H1 (cell line): ENCODE results near the gene ZC2HC1C. TPM values are rescaled to one million over a fixed set of nuclear protein-coding genes. Genes with fewer than 3 reads are reported as not detected.

Source experiments
- CTCF ChIA-PET: fragments of 300-600 bp; sonication (Branson Sonifier 250); formaldehyde crosslinking; loops from one replicate; lab custom pipeline; 2021; ENCODE audit not compliant: partially characterized antibody; lab: Charles Lee
- POLR2A ChIA-PET: fragments of 300-600 bp; sonication (Branson Sonifier 250); formaldehyde crosslinking; loops from one replicate; lab custom pipeline; 2021; ENCODE audit warnings: inconsistent platforms; ENCODE audit not compliant: partially characterized antibody; lab: Charles Lee
- DNase-seq, 2 experiments: peaks; one replicate each; pipeline versions ENCODE4 v3.0.0 to v3.0.0-alpha.2; 2010 to 2022; ENCODE audit warnings: low spot score in 2 of 2, low read depth in 1 of 2, mixed read lengths in 1 of 2
- FAIRE-seq: peaks from 2 replicates; lab custom pipeline; 2011; peaks lifted over from hg19 to GRCh38; lab: Jason Lieb, UNC
- H2AFZ ChIP-seq: 2 replicates; pipeline ENCODE4 v1.8.1; 2012; ENCODE audit warnings: low read length, inconsistent platforms
- H2AK5ac ChIP-seq: 2 replicates; pipeline ENCODE4 v1.6.1; 2013; ENCODE audit warnings: low read depth, low read length
- H2BK120ac ChIP-seq: replicated peaks from 2 replicates; pipeline ENCODE3; 2013; ENCODE audit warnings: low read depth, low read length, inconsistent platforms
- H2BK12ac ChIP-seq: 2 replicates; pipeline ENCODE4 v1.6.1; 2013; ENCODE audit warnings: low read depth, low read length
- H2BK15ac ChIP-seq: 2 replicates; pipeline ENCODE4 v1.6.1; 2013; ENCODE audit warnings: low read length
- H2BK20ac ChIP-seq: 2 replicates; pipeline ENCODE4 v1.6.1; 2013; ENCODE audit warnings: low read length
- H2BK5ac ChIP-seq: 2 replicates; pipeline ENCODE4 v1.6.1; 2013; ENCODE audit warnings: low read depth, low read length
- H3K14ac ChIP-seq: 2 replicates; pipeline ENCODE4 v1.6.1; 2013; ENCODE audit warnings: inconsistent platforms; ENCODE audit not compliant: insufficient read length
- H3K18ac ChIP-seq: 2 replicates; pipeline ENCODE4 v1.6.1; 2013; ENCODE audit warnings: low read length; ENCODE audit errors: extremely low read depth
- H3K23ac ChIP-seq: 2 replicates; pipeline ENCODE4 v1.6.1; 2013; ENCODE audit warnings: inconsistent platforms; ENCODE audit not compliant: insufficient read length
- H3K23me2 ChIP-seq: 2 replicates; pipeline ENCODE4 v1.6.1; 2013; ENCODE audit warnings: low read depth, low read length
- H3K27ac ChIP-seq: 2 replicates; pipeline ENCODE4 v1.6.1; 2011; ENCODE audit warnings: low read depth, low read length, inconsistent platforms
- H3K27me3 ChIP-seq, 4 experiments: replicated peaks in 1 of 4; 1 replicate in 1 of 4; 2 replicates in 3 of 4; pipeline versions ENCODE4 v1.6.1 to v1.8.1; 2011 to 2013; ENCODE audit warnings: low read length in 3 of 4, mild to moderate bottlenecking in 3 of 4, inconsistent platforms in 2 of 4, mixed read lengths in 2 of 4, moderate library complexity in 1 of 4; ENCODE audit not compliant: control insufficient read depth in 3 of 4, insufficient read depth in 3 of 4; ENCODE audit errors: extremely low read depth in 1 of 4
- H3K36me3 ChIP-seq, 4 experiments: 2 replicates each; pipeline versions ENCODE4 v1.6.1 to v1.8.1; 2011 to 2013; ENCODE audit warnings: mild to moderate bottlenecking in 4 of 4, low read length in 3 of 4, moderate library complexity in 2 of 4, control low read depth in 1 of 4, inconsistent platforms in 1 of 4; ENCODE audit not compliant: insufficient read depth in 4 of 4, control insufficient read depth in 2 of 4
- H3K4ac ChIP-seq: replicated peaks from 2 replicates; pipeline ENCODE3; 2013; ENCODE audit warnings: low read length, low read depth, mixed read lengths, inconsistent platforms; ENCODE audit not compliant: insufficient read length
- H3K4me1 ChIP-seq, 4 experiments: replicated peaks in 1 of 4; 1 replicate in 1 of 4; 2 replicates in 3 of 4; pipeline versions ENCODE4 v1.6.1 to v1.8.1; 2011 to 2013; ENCODE audit warnings: low read length in 3 of 4, inconsistent platforms in 2 of 4, mixed read lengths in 1 of 4; ENCODE audit not compliant: insufficient read depth in 4 of 4, control insufficient read depth in 3 of 4
- H3K4me2 ChIP-seq, 2 experiments: 2 replicates each; pipeline versions ENCODE4 v1.6.1 to v1.8.1; 2011 to 2013; ENCODE audit warnings: low read depth in 2 of 2, low read length in 2 of 2, control low read depth in 1 of 2, inconsistent platforms in 1 of 2, mild to moderate bottlenecking in 1 of 2; ENCODE audit not compliant: insufficient read depth in 1 of 2
- H3K4me3 ChIP-seq, 4 experiments: fragments of 200-600, 300-600 bp in 1 of 4; sonication (generic), shearing (Covaris generic), sonication (Bioruptor Twin) in 1 of 4; 2 replicates each; pipeline versions ENCODE4 v1.5.1 to v1.8.1; 2011 to 2016; ENCODE audit warnings: low read length in 4 of 4, low read depth in 3 of 4, control low read depth in 2 of 4, inconsistent platforms in 2 of 4, mild to moderate bottlenecking in 2 of 4, mixed read lengths in 1 of 4, moderate library complexity in 1 of 4; ENCODE audit not compliant: insufficient read depth in 2 of 4; ENCODE audit errors: extremely low read depth in 1 of 4
- H3K56ac ChIP-seq: replicated peaks from 2 replicates; pipeline ENCODE3; 2013; ENCODE audit warnings: low read depth, mild to moderate bottlenecking, mixed read lengths, low read length, inconsistent platforms; ENCODE audit not compliant: insufficient read length
- H3K79me1 ChIP-seq: 2 replicates; pipeline ENCODE4 v1.6.1; 2013; ENCODE audit warnings: low read depth, low read length, control low read depth
- H3K79me2 ChIP-seq, 2 experiments: 2 replicates each; pipeline versions ENCODE4 v1.6.1 to v1.8.1; 2012 to 2013; ENCODE audit warnings: low read length in 2 of 2, mild to moderate bottlenecking in 2 of 2, inconsistent platforms in 1 of 2; ENCODE audit not compliant: insufficient read depth in 2 of 2, control insufficient read depth in 1 of 2
- H3K9ac ChIP-seq, 4 experiments: replicated peaks in 1 of 4; 1 replicate in 1 of 4; 2 replicates in 3 of 4; pipeline versions ENCODE4 v1.6.1 to v1.8.1; 2011 to 2013; ENCODE audit warnings: low read depth in 3 of 4, low read length in 3 of 4, control low read depth in 2 of 4, mild to moderate bottlenecking in 2 of 4, moderate library complexity in 2 of 4, inconsistent platforms in 1 of 4; ENCODE audit errors: extremely low read depth in 1 of 4
- H3K9me3 ChIP-seq, 2 experiments: 2 replicates each; pipeline versions ENCODE4 v1.6.1 to v1.8.1; 2012 to 2013; ENCODE audit warnings: mild to moderate bottlenecking in 2 of 2, moderate library complexity in 2 of 2, control low read depth in 1 of 2, inconsistent platforms in 1 of 2, low read depth in 1 of 2, low read length in 1 of 2, mixed read lengths in 1 of 2; ENCODE audit not compliant: insufficient read depth in 2 of 2
- H4K20me1 ChIP-seq, 2 experiments: replicated peaks in 1 of 2; 2 replicates each; pipeline versions ENCODE3 to v1.8.1; 2011 to 2013; ENCODE audit warnings: inconsistent platforms in 2 of 2, low read length in 2 of 2, mild to moderate bottlenecking in 1 of 2; ENCODE audit not compliant: insufficient read depth in 2 of 2, control insufficient read depth in 1 of 2
- H4K5ac ChIP-seq: 2 replicates; pipeline ENCODE4 v1.6.1; 2013; ENCODE audit warnings: low read length, low read depth, mixed read lengths, inconsistent platforms; ENCODE audit not compliant: insufficient read length
- H4K8ac ChIP-seq: 2 replicates; pipeline ENCODE4 v1.8.0; 2013; ENCODE audit warnings: mild to moderate bottlenecking, moderate library complexity, low read length, inconsistent platforms; ENCODE audit not compliant: insufficient read depth; ENCODE audit errors: extremely low read depth
- H4K91ac ChIP-seq: replicated peaks from 2 replicates; pipeline ENCODE3; 2013; ENCODE audit warnings: low read length, mixed read lengths, inconsistent platforms; ENCODE audit not compliant: insufficient read length
- BCL11A ChIP-seq, 2 experiments: IDR thresholded peaks; one replicate each; pipeline ENCODE4 v1.6.1; 2011; ENCODE audit warnings: low read depth in 2 of 2, low read length in 2 of 2, mild to moderate bottlenecking in 2 of 2
- CBX8 ChIP-seq: fragments of 300-800, 300-1000 bp; sonication (generic); IDR thresholded peaks from 2 replicates; pipeline ENCODE4 v1.7.1; 2016; ENCODE audit warnings: low read depth, low read length, borderline replicate concordance
- CHD1 ChIP-seq: IDR thresholded peaks from 2 replicates; pipeline ENCODE4 v1.6.1; 2012; ENCODE audit warnings: low read depth, low read length, improper control_type of control experiment
- EZH2 ChIP-seq: fragments of 200-600 bp; sonication (generic); IDR thresholded peaks from 2 replicates; pipeline ENCODE4 v1.7.1; 2012; ENCODE audit warnings: low read depth, mild to moderate bottlenecking, moderate library complexity, low read length, inconsistent platforms; ENCODE audit not compliant: severe bottlenecking
- FOSL1 ChIP-seq: IDR thresholded peaks from 2 replicates; pipeline ENCODE4 v1.6.1; 2011; ENCODE audit warnings: mild to moderate bottlenecking, low read depth, low read length, moderate library complexity; ENCODE audit not compliant: insufficient read depth
- GTF2F1 ChIP-seq: IDR thresholded peaks from 2 replicates; pipeline ENCODE4 v1.6.1; 2012; ENCODE audit warnings: low read depth, low read length, improper control_type of control experiment, borderline replicate concordance
- POLR2A ChIP-seq, 2 experiments: IDR thresholded peaks; 1 replicate in 1 of 2; 2 replicates in 1 of 2; pipeline ENCODE4 v1.6.1; 2011; ENCODE audit warnings: low read depth in 2 of 2, low read length in 2 of 2, mild to moderate bottlenecking in 2 of 2; ENCODE audit errors: control extremely low read depth in 1 of 2
- POU5F1 ChIP-seq: IDR thresholded peaks from 2 replicates; pipeline ENCODE4 v1.6.1; 2011; ENCODE audit warnings: low read depth, mild to moderate bottlenecking, low read length, moderate library complexity
- SIN3A ChIP-seq, 2 experiments: IDR thresholded peaks in 1 of 2; conservative IDR thresholded peaks in 1 of 2; 2 replicates each; pipeline ENCODE4 v1.6.1; 2011 to 2012; ENCODE audit warnings: low read length in 2 of 2, improper control_type of control experiment in 1 of 2, low read depth in 1 of 2, mild to moderate bottlenecking in 1 of 2
- SP1 ChIP-seq: IDR thresholded peaks from 2 replicates; pipeline ENCODE4 v1.6.1; 2011; ENCODE audit warnings: low read depth, low read length
- SP4 ChIP-seq: IDR thresholded peaks from 2 replicates; pipeline ENCODE4 v1.6.1; 2012; ENCODE audit warnings: low read length, inconsistent platforms
- SRF ChIP-seq: IDR thresholded peaks from 2 replicates; pipeline ENCODE4 v1.6.1; 2011; ENCODE audit warnings: mild to moderate bottlenecking, low read depth, low read length, moderate library complexity
- TBP ChIP-seq: IDR thresholded peaks from 2 replicates; pipeline ENCODE4 v1.6.1; 2011; ENCODE audit warnings: low read depth, low read length, improper control_type of control experiment
- YY1 ChIP-seq: IDR thresholded peaks from 2 replicates; pipeline ENCODE4 v1.6.1; 2011; ENCODE audit warnings: low read depth, mild to moderate bottlenecking, low read length
- WGBS, 2 experiments: shearing (Covaris generic) in 1 of 2; methylation state at CpG; one replicate each; pipeline versions ENCODE4 v1.1.6 to v1.1.7; 2013 to 2015; ENCODE audit warnings: low lambda C conversion rate in 2 of 2, mixed read lengths in 2 of 2, inconsistent platforms in 1 of 2, low coverage in 1 of 2, missing lambda C conversion rate in 1 of 2; ENCODE audit not compliant: insufficient replicate concordance in 2 of 2, insufficient coverage in 1 of 2, insufficient read length in 1 of 2; ENCODE audit errors: extremely low coverage in 1 of 2, missing lambda C conversion rate in 1 of 2; 5-methylcytosine and 5-hydroxymethylcytosine counted together
- polyA plus RNA-seq, 7 experiments: library from polyadenylated mRNA; depleted of rRNA in 3 of 7; stranded (reverse) in 5 of 7; unstranded in 2 of 7; fragments of >200 nt in 5 of 7; fragments of 200-250 nt in 2 of 7; gene quantifications; 1 replicate in 5 of 7; 2 replicates in 1 of 7; 4 replicates in 1 of 7; pipeline versions ENCODE4 v1.2.1 to v1.2.3, GENCODE V29; 2011 to 2013; ENCODE audit warnings: missing spikeins in 2 of 7, mixed read lengths in 2 of 7
- total RNA-seq: library from RNA; stranded (reverse); fragmentation: NEBNext Ultra II Directional; extraction: Animal tissue kit (Norgen Biotek cat#: 25700); gene quantifications from 2 replicates; pipeline ENCODE4 v1.2.1, GENCODE V29; 2021

Gene ZC2HC1C
- total and polyA plus RNA-seq, 2 of the 8 experiments (the other 6 are each of a cell fraction or from before 2014, with no cell fraction given) = 0.57 to 1.2 TPM

DNA sequence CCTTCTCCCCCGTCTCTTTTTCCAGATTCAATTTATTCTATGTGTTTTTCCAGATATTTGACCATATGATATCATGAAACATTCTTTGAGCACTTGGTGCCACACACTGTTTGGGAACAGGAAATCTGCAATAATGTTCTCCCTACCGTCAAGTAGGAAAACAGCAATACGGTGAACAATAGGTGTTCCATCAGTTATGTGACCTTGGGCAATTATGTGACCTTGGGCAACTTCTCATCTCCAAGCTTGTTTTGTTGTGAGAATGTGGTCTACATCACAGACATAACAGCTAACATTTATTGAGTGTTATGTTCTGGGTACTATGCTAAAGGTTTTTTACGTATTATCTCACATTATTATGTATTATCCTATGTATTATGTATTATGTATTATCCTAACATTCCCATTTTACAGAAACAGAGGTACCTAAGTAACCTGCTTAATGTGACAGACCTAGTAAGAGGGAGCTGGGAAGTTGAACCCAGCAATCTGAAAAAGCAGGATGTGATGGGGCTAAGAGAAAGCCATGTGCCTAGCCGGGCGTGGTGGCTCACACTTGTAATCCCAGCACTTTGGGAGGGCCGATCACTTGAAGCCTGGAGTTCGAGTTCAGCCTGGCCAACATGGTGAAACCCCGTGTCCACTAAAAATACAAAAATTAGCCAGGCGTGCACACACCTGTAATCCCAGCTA, 58.6 kb downstream of the ZC2HC1C start:
- TF ChIP-seq SRF (no peak), POLR2A (IDR thresholded peaks at IDR 0.05; ENCODE audit: control extremely low read depth in 1 of 2, low read depth in 2 of 2, low read length in 2 of 2) (no peak), FOSL1 (no peak), GTF2F1 (no peak), SP1 (no peak), POU5F1 (no peak), CBX8 (no peak), CHD1 (no peak), SIN3A (conservative IDR thresholded peaks at IDR 0.05 in 1 of 2, IDR thresholded peaks at IDR 0.05 in 1 of 2; ENCODE audit: low read depth in 1 of 2, low read length in 2 of 2) (no peak), BCL11A (IDR thresholded peaks at IDR 0.05; ENCODE audit: low read depth in 2 of 2, low read length in 2 of 2) (no peak), EZH2 (no peak), YY1 (no peak), SP4 (no peak), TBP (no peak)
- Histone ChIP-seq H3K14ac (no peak overlapping the region), H3K4me3 (peak overlapping the region in 2 of 4 experiments; percentile 86 to 89; a peak in 3 of 8 replicates), H2BK120ac (no peak overlapping the region), H3K79me2 (peaks cover 0 to 15% of the 10 kb centered on the region in 2 experiments; a peak in 2 of 4 replicates), H3K23me2 (peaks cover 10% of the 10 kb centered on the region), H2BK12ac (no peak overlapping the region), H3K18ac (no peak overlapping the region), H3K23ac (no peak overlapping the region), H2AFZ (no peak overlapping the region), H2BK15ac (no peak overlapping the region), H4K91ac (no peak overlapping the region), H3K36me3 (no peaks in the 10 kb centered on the region), H3K9ac (no peak overlapping the region), H3K27ac (no peak overlapping the region), H2BK20ac (no peak overlapping the region), H3K4me1 (peaks cover 0 to 4% (median 1%) of the 10 kb centered on the region in 4 experiments; a peak in 5 of 7 replicates), H4K8ac (no peak overlapping the region), H4K5ac (no peak overlapping the region), H3K9me3 (no peaks in the 10 kb centered on the region), H3K27me3 (no peaks in the 10 kb centered on the region), H3K4ac (no peak overlapping the region), H4K20me1 (no peaks in the 10 kb centered on the region), H3K4me2 (peak overlapping the region; percentile 83 to 88; a peak in 2 of 4 replicates), H2AK5ac (no peak overlapping the region), H2BK5ac (no peak overlapping the region), H3K56ac (no peak overlapping the region), H3K79me1 (peaks cover 2% of the 10 kb centered on the region; the same call in 1 of the 2 replicates)
- FAIRE-seq (no peak), DNase-seq (no peak)
- CTCF ChIA-PET = interaction anchor here (0.6 to 5.1 kb wide), 8 partner anchors 10 to 459 kb away, joined by 3 to 56 read pairs (median 4); no protein-coding TSS in a partner anchor
- 86 to 100% methylated on average over 1 to 10 of the region's 10 CpGs for WGBS, 2 experiments
- POLR2A ChIA-PET = interaction anchor here (0.9 to 1.4 kb wide), 4 partner anchors 106 to 171 kb away, joined by 3 read pairs; partner anchors contain the start of gene FOS
